ENCODE measurements around the gene ABCC4. TPM values are rescaled to one million over a fixed set of nuclear protein-coding genes. Genes with fewer than 3 reads are reported as not detected.

ABCC4 gene
- total and polyA plus RNA-seq, 2 donors (not counting 1 experiment from before 2014, with no cell fraction given), result 1.8 to 7.1 TPM

DNA sequence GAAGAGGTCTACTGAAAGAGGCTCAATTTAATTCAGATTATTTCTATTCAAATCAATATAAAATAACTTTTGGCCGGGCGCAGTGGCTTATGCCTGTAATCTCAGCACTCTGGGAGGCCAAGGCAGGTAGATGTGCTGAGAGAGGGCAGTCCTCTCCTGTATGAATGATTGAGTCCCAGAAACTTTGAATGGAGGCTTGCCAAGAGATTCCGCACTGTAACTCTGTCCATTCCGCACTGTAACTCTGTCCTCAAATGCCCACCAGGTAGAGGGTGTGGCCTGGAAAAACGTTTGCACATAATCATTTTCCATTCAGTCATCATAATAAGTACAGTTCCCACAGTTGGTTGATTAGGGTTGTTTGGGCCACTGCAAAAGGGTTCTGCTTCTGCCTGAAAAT, 314.2 kb downstream of the ABCC4 start:
- H2AFZ ChIP-seq (ENCODE audit: insufficient read depth, low read depth, low read length, poor library complexity, severe bottlenecking), result no peak overlapping the region
- no peaks in the 10 kb centered on the region for H4K20me1 ChIP-seq (ENCODE audit: control insufficient read depth, insufficient read depth, low read length, poor library complexity, severe bottlenecking)
- ATAC-seq (ENCODE audit: low read depth) (no peak), DNase-seq (no peak)
- no peak overlapping the region for H3K4me2 ChIP-seq (replicated peaks; ENCODE audit: low read depth, low read length, poor library complexity, severe bottlenecking)
- no peak overlapping the region for H3K4me3 ChIP-seq (ENCODE audit: control extremely low read depth in 1 of 5, extremely low read depth in 1 of 5, insufficient read depth in 1 of 5, low read depth in 2 of 5, low read length in 4 of 5)
- CTCF ChIA-PET, result no interaction called here
- H3K27ac ChIP-seq (ENCODE audit: low read length in 2 of 2), result no peak overlapping the region
- no peak overlapping the region for H3K9ac ChIP-seq (ENCODE audit: low read length)
- H3K9me3 ChIP-seq (ENCODE audit: control extremely low read depth in 1 of 3, control insufficient read depth in 2 of 3, insufficient read depth in 1 of 3, low read length in 2 of 3), result no peaks in the 10 kb centered on the region
- Mint-ChIP-seq H3K9me3 (ENCODE audit: insufficient read depth) (no peaks in the 10 kb centered on the region), H3K4me1 (no peaks in the 10 kb centered on the region), H3K4me3 (no peak overlapping the region), H3K27me3 (peaks cover 13% of the 10 kb centered on the region), H3K27ac (no peak overlapping the region)
- no peaks in the 10 kb centered on the region for H3K79me2 ChIP-seq (ENCODE audit: control insufficient read depth, insufficient read depth, low read length)
- WGBS (ENCODE audit: insufficient coverage), result 100% methylated on average over 2 of the region's 5 CpGs
- peaks cover 0 to 3% (median 1%) of the 10 kb centered on the region in 4 experiments for H3K27me3 ChIP-seq (replicated peaks in 1 of 4; ENCODE audit: control extremely low read depth in 1 of 4, control insufficient read depth in 3 of 4, insufficient read depth in 4 of 4, low read length in 3 of 4)
- POLR2A ChIA-PET, result no interaction called here
- intact Hi-C loops (cut with micrococcal nuclease), result no loop called here
- no peaks in the 10 kb centered on the region for H3K4me1 ChIP-seq (ENCODE audit: control insufficient read depth in 2 of 2, insufficient read depth in 2 of 2, low read length in 2 of 2)
- no peaks in the 10 kb centered on the region for H3K36me3 ChIP-seq (replicated peaks in 1 of 2; ENCODE audit: control extremely low read depth in 1 of 2, control insufficient read depth in 1 of 2, extremely low read depth in 1 of 2, insufficient read depth in 2 of 2, low read length in 1 of 2)
- TF ChIP-seq, protein P1, sequence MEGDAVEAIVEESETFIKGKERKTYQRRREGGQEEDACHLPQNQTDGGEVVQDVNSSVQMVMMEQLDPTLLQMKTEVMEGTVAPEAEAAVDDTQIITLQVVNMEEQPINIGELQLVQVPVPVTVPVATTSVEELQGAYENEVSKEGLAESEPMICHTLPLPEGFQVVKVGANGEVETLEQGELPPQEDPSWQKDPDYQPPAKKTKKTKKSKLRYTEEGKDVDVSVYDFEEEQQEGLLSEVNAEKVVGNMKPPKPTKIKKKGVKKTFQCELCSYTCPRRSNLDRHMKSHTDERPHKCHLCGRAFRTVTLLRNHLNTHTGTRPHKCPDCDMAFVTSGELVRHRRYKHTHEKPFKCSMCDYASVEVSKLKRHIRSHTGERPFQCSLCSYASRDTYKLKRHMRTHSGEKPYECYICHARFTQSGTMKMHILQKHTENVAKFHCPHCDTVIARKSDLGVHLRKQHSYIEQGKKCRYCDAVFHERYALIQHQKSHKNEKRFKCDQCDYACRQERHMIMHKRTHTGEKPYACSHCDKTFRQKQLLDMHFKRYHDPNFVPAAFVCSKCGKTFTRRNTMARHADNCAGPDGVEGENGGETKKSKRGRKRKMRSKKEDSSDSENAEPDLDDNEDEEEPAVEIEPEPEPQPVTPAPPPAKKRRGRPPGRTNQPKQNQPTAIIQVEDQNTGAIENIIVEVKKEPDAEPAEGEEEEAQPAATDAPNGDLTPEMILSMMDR (IDR thresholded peaks at IDR 0.05), result no peak
- no peak for TF ChIP-seq EZH2 (IDR thresholded peaks at IDR 0.05; ENCODE audit: borderline replicate concordance, insufficient read depth, low read depth, low read length, poor library complexity, severe bottlenecking)

DNA sequence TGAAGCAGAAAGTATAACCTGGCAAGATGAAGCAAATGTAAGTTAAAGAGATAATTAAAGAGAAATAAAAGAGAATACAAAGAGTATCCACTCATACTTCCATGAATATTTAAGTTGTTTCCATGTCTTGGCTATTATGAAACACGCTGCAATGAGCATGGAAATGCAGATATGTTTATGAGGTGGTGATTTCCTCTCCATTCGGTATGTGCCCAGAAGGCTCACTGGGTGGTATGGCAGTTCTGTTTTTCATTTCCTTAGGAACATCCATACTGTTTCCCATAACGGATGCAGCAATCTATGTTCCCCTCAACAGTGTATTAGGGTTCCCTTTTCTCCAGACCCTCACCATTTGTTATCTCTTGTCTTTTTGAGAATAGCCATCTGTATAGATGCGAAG, 316.3 kb downstream of the ABCC4 start:
- H3K9me3 Mint-ChIP-seq (ENCODE audit: insufficient read depth), result no peaks in the 10 kb centered on the region

More for the DNA sequence above, 316.3 kb downstream of the ABCC4 start:
- CTCF ChIA-PET, result no interaction called here
- no peak overlapping the region for H3K4me2 ChIP-seq (replicated peaks; ENCODE audit: low read depth, low read length, poor library complexity, severe bottlenecking)
- TF ChIP-seq, protein P1 (IDR thresholded peaks at IDR 0.05), result no peak
- no peak for TF ChIP-seq EZH2 (IDR thresholded peaks at IDR 0.05; ENCODE audit: borderline replicate concordance, insufficient read depth, low read depth, low read length, poor library complexity, severe bottlenecking)
- H2AFZ ChIP-seq (ENCODE audit: insufficient read depth, low read depth, low read length, poor library complexity, severe bottlenecking), result no peak overlapping the region
- H3K4me3 Mint-ChIP-seq, result no peak overlapping the region
- no peaks in the 10 kb centered on the region for H3K79me2 ChIP-seq (ENCODE audit: control insufficient read depth, insufficient read depth, low read length)
- H3K4me3 ChIP-seq (ENCODE audit: control extremely low read depth in 1 of 5, extremely low read depth in 1 of 5, insufficient read depth in 1 of 5, low read depth in 2 of 5, low read length in 4 of 5), result no peak overlapping the region
- H3K27ac Mint-ChIP-seq, result no peak overlapping the region
- ATAC-seq (ENCODE audit: low read depth) (no peak), DNase-seq (no peak)
- H3K36me3 ChIP-seq (replicated peaks in 1 of 2; ENCODE audit: control extremely low read depth in 1 of 2, control insufficient read depth in 1 of 2, extremely low read depth in 1 of 2, insufficient read depth in 2 of 2, low read length in 1 of 2), result no peaks in the 10 kb centered on the region
- no peaks in the 10 kb centered on the region for H3K4me1 ChIP-seq (ENCODE audit: control insufficient read depth in 2 of 2, insufficient read depth in 2 of 2, low read length in 2 of 2)
- no peaks in the 10 kb centered on the region for H3K9me3 ChIP-seq (ENCODE audit: control extremely low read depth in 1 of 3, control insufficient read depth in 2 of 3, insufficient read depth in 1 of 3, low read length in 2 of 3)
- peaks cover 13% of the 10 kb centered on the region for H3K27me3 Mint-ChIP-seq
- peaks cover 0 to 3% (median 1%) of the 10 kb centered on the region in 4 experiments for H3K27me3 ChIP-seq (replicated peaks in 1 of 4; ENCODE audit: control extremely low read depth in 1 of 4, control insufficient read depth in 3 of 4, insufficient read depth in 4 of 4, low read length in 3 of 4)
- POLR2A ChIA-PET, result no interaction called here
- no peak overlapping the region for H3K27ac ChIP-seq (ENCODE audit: low read length in 2 of 2)
- intact Hi-C loops (cut with micrococcal nuclease), result no loop called here
- WGBS (ENCODE audit: insufficient coverage), result no CpG with 5 or more reads among the region's 4 CpGs
- H3K4me1 Mint-ChIP-seq, result no peaks in the 10 kb centered on the region
- H4K20me1 ChIP-seq (ENCODE audit: control insufficient read depth, insufficient read depth, low read length, poor library complexity, severe bottlenecking), result no peaks in the 10 kb centered on the region
- H3K9ac ChIP-seq (ENCODE audit: low read length), result no peak overlapping the region
